Esophagus squamous epithelium (tissue), 4 donors: Measurements from ENCODE around the gene SNRPB.

Experiments used
- POLR2A ChIP-seq, 4 donors: fragments of 450-650 bp; IDR thresholded peaks; one replicate each; pipeline ENCODE4 v1.6.1; 2017; ENCODE audit warnings: antibody characterized with exemption in 4 of 4, mild to moderate bottlenecking in 4 of 4, moderate library complexity in 3 of 4
- TF ChIP-seq, protein P1 (sequence below), 6 experiments: fragments of 450-650 bp in 4 of 6; fragments of 200-600 bp in 2 of 6; sonication (generic) in 2 of 6; IDR thresholded peaks; one replicate each; pipeline ENCODE4 v1.5.1; 2016 to 2019; ENCODE audit warnings: antibody characterized with exemption in 6 of 6, mild to moderate bottlenecking in 4 of 6, moderate library complexity in 4 of 6

GRCh38 chr20:2475850-2476741, 5.5 kb upstream of the SNRPB start:
- no peak for TF ChIP-seq POLR2A (IDR thresholded peaks at IDR 0.05)
- TF ChIP-seq, protein P1, sequence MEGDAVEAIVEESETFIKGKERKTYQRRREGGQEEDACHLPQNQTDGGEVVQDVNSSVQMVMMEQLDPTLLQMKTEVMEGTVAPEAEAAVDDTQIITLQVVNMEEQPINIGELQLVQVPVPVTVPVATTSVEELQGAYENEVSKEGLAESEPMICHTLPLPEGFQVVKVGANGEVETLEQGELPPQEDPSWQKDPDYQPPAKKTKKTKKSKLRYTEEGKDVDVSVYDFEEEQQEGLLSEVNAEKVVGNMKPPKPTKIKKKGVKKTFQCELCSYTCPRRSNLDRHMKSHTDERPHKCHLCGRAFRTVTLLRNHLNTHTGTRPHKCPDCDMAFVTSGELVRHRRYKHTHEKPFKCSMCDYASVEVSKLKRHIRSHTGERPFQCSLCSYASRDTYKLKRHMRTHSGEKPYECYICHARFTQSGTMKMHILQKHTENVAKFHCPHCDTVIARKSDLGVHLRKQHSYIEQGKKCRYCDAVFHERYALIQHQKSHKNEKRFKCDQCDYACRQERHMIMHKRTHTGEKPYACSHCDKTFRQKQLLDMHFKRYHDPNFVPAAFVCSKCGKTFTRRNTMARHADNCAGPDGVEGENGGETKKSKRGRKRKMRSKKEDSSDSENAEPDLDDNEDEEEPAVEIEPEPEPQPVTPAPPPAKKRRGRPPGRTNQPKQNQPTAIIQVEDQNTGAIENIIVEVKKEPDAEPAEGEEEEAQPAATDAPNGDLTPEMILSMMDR (IDR thresholded peaks at IDR 0.05) = no peak
